Kidney capillary endothelial cell (primary cell): ENCODE results near the gene KRTAP1-3.
"Not testable (repeated sequence)": the region's sequence is repeated elsewhere in the genome, so short reads cannot be mapped to it uniquely, and the experiment has no call there.

Source experiments
- DNase-seq: peaks from one replicate; pipeline ENCODE4 v3.0.0-alpha.2; 2018; ENCODE audit warnings: low spot score

The KRTAP1-3 gene, protein sequence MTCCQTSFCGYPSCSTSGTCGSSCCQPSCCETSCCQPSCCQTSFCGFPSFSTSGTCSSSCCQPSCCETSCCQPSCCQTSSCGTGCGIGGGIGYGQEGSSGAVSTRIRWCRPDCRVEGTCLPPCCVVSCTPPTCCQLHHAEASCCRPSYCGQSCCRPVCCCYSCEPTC

DNA sequence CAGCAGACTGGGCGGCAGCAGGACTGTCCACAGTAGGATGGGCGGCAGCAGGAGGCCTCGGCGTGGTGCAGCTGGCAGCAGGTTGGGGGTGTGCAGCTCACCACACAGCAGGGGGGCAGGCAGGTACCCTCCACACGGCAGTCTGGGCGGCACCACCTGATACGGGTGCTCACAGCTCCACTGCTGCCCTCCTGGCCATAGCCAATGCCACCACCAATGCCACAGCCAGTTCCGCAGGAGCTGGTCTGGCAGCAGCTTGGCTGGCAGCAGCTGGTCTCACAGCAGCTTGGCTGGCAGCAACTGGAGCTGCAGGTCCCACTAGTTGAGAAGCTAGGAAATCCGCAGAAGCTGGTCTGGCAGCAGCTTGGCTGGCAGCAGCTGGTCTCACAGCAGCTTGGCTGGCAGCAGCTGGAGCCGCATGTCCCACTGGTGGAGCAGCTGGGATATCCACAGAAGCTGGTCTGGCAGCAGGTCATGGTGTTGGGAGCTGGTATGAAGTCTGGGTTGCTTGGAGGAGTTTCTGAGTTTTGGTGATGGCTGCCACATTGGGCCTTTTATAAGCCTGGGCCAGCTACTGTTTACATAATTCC is at the start of gene KRTAP1-3:
TSS of gene KRTAP1-3 (minus strand) at position 529 of the 590 bp plus-strand sequence. CDS start at position 476, 53 bp downstream.
- DNase-seq: not testable (repeated sequence)

DNA sequence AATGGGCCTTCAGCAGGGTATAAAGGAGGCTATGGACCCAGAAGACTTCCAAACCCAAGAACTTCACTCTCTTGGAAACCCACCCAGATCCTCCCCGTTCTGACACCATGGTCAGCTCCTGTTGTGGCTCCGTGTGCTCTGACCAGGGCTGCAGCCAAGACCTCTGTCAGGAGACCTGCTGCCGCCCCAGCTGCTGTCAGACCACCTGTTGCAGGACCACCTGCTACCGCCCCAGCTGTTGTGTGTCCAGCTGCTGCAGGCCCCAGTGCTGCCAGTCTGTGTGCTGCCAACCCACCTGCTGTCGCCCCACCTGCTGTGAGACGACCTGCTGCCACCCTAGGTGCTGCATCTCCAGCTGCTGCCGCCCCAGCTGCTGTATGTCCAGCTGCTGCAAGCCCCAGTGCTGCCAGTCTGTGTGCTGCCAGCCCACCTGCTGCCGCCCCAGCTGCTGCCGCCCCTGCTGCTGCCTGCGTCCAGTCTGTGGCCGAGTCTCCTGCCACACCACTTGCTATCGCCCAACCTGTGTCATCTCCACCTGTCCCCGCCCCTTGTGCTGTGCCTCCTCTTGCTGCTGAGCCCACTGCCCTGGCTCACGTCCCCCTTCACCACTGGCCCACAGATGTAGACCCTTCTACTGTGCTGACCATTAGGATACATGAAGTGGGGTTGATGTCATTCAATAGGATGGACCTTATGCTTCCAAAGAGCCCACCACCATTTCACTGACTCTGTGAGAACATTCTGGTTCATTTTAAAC is 49.6 kb upstream of the KRTAP1-3 start, which contains the start of gene KRTAP4-7:
TSS of gene KRTAP4-7 (plus strand) at position 51 of the 757 bp plus-strand sequence. CDS start at position 108, 57 bp downstream.
- DNase-seq: not testable (repeated sequence)

DNA sequence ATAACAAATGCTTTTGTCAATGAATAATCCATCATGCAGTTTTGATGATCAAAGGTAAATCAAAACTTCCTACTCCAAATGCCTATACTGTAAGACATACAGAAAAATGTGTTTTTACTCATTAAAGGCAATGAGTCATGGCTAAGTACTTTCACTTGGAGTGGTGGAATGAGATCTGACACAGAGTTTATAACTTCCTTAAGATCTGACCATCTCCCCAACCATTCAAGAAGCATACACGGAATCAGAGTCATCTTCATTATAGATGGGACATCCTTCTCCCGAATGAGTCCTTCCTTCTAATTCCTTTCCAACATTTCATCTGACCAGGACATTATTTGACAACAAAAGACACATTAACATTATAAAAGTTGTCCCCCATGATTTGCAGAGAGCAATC is 48.8 kb upstream of the KRTAP1-3 start:
- DNase-seq: not testable (repeated sequence)

GRCh38 chr17:41082626-41083025 is 48.0 kb upstream of the KRTAP1-3 start:
- no peak for DNase-seq

DNA sequence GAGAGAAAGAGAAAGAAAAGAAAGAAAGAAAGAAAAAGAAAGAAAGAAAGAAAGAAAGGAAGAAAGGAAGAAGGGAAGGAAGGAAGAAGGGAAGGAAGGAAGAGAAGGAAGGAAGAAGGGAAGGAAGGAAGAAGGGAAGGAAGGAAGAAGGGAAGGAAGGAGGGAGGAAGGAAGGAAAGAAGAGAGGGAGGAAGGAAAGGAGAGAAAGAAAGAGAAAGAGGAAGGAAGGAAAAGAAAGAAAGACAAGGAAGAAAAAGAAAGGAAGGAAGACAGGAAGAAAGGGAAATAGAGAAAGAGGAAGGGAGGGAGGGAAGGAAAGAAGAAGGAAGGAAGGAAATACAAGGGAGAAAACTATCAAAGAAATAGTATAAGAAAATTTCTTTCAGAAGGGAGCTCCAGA is 42.1 kb upstream of the KRTAP1-3 start:
- DNase-seq: no peak

DNA sequence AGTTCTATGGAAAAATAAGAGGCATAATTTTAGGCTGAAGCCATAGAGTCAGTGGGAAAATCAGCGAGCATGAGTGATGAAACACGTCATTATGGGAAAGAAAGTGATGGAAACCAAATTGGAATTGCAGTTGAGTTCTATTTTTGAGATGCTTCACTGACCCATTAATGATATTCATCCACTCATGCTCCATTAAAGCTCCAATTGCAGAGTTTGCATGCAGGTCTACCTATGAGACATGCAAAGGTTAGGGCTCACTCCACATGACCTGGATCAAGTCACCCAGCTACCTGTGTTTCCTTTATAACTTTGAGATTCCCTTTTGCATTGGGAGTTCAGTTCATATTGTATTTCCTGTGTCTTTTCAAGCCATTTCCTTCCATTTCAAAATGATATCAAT is 39.0 kb upstream of the KRTAP1-3 start:
- DNase-seq: no peak

- no peak for DNase-seq
These were observed 37.1 kb upstream of the KRTAP1-3 start for GRCh38 chr17:41071606-41072360.

DNA sequence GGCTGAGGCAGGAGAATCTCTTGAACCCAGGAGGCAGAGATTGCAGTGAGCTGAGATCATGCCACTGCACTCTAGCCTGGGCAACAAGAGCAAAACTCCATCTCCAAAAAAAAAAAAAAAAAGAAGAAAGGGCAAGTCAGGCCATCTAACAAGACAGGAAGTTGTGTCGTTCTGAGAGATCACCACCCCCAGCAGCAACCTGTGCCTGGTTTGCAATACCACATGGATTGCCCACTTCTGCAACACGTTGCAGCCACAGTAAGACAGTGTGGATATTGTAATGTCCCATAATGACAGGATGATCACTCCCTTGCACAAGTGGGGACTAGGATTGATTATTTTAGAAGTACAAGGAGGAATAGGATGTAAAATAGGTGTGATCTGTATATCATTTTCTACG is 34.4 kb upstream of the KRTAP1-3 start:
- DNase-seq: no peak

GRCh38 chr17:41067281-41067680 is 32.6 kb upstream of the KRTAP1-3 start:
- DNase-seq: no peak

- no peak for DNase-seq
These were observed 31.4 kb upstream of the KRTAP1-3 start, which contains the start of gene KRTAP2-4 for GRCh38 chr17:41065829-41066624. KRTAP2-4 (minus strand) TSS chr17:41065879; CDS start chr17:41065845, 34 bp downstream.

- DNase-seq: not testable (repeated sequence)
These were observed 30.5 kb upstream of the KRTAP1-3 start for GRCh38 chr17:41065016-41065689.

- DNase-seq: no peak
These were observed 29.6 kb upstream of the KRTAP1-3 start for GRCh38 chr17:41064301-41064700.

- no peak for DNase-seq
These were observed 28.8 kb upstream of the KRTAP1-3 start for GRCh38 chr17:41063449-41063848.

GRCh38 chr17:41061964-41062363 is 27.3 kb upstream of the KRTAP1-3 start:
- DNase-seq: no peak

- DNase-seq: peak; percentile 25
These were observed 25.5 kb upstream of the KRTAP1-3 start, which contains the start of gene KRTAP2-3 for GRCh38 chr17:41060052-41060604. KRTAP2-3 (minus strand) TSS chr17:41060114; CDS start chr17:41060050, 64 bp downstream.

GRCh38 chr17:41059276-41060051 is 24.8 kb upstream of the KRTAP1-3 start:
- DNase-seq: not testable (repeated sequence)

- no peak for DNase-seq
These were observed 24.1 kb upstream of the KRTAP1-3 start for GRCh38 chr17:41058741-41059140.

DNA sequence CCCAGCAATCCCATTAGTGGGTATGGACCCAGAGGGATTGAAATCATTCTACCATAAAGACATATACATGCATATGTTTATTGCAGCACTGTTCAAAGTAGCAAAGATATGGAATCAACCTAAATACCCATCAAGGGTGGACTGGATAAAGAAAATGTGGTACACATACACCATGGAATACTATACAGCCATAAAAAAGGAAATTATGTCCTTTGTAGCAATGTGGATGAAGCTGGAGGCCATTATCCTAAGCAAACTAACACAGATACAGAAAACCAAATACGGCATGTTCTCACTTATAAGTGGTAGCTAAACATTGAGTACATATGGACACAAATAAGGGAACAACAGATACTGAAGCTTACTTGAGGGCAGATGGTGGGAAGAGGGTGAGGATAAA is 22.9 kb upstream of the KRTAP1-3 start:
- DNase-seq: no peak

DNA sequence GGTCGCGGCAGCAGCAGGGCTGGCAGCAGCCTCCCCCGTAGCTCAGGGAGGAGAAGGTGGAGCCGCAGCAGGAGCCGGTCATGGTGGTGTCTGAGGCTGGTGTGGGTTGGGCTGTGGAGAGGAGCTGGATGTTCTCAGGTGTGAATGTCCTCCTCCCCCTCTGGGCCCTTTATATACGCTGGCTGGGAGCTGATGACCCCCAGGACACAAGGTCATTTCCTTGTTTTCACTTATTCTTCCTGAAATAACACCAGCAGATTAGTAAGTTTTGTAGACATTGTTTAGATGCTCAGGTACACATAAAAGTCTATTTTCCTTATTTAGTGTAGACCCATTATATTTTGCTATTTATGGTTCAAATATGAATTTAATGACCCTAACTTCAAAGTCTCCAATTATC is 20.5 kb upstream of the KRTAP1-3 start, which contains the start of gene KRTAP2-2:
TSS of gene KRTAP2-2 (minus strand) at position 101 of the 400 bp plus-strand sequence. CDS start at position 82, 19 bp downstream.
- DNase-seq: not testable (repeated sequence)
